Measurements from ENCODE around the gene KLHL15.

The KLHL15 gene

DNA sequence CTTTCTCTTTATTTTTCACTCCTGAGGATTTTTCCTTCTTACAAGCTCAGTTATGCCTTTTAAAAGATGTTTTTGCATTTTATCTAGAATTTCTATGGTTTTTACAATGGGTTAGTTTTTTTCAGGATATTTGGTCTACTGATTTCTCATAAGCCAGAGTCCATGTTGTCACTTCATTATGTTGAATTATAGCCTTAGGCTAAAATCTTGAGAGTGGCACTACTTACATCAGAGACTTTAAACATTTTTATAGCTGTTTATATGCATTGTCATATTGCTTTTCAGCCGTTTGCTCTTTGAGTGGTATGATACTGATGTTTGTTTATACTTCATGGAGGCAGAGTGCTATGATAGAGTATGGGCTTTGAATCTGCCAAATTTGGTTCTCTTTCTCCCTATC lies 82.8 kb downstream of the KLHL15 start:
- no peak for DNase-seq

DNA sequence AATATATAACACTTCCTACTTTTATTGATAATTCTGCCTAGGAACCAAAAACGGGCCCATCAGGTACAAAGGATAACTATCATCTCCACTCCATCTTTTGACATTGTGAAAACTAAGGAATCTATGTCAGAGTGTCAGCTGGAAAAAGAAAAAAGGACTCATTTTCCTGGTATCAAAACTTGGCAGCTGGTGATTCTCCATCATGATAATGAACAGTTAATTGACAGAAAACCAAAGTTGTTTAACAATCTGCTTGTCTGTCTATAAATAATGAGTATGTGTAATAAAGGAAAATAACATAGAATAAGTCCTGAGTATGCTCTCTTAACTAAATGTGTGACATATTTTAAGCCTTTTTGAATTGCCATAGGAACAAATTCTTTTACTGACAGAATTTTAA lies 87.8 kb downstream of the KLHL15 start:
- no peak for DNase-seq

DNA sequence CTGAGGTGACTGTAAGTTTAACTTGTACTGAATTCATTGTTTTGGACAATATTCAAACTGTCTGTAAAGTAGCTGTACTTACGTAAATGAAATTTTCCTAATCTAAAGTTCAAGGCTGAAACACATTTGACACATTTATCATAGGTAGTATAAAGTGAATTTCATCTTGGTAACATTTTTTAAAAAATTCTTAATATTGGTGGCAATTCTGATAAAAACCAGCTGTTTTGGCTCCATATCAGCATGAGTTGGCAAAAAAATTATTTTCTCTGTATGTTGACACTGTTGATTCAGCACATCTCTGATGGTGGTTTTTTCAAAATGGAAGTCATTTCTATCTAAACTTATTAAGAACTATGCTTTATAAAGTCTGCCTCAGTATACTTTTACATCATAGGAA lies 88.3 kb downstream of the KLHL15 start:
- DNase-seq = no peak

DNA sequence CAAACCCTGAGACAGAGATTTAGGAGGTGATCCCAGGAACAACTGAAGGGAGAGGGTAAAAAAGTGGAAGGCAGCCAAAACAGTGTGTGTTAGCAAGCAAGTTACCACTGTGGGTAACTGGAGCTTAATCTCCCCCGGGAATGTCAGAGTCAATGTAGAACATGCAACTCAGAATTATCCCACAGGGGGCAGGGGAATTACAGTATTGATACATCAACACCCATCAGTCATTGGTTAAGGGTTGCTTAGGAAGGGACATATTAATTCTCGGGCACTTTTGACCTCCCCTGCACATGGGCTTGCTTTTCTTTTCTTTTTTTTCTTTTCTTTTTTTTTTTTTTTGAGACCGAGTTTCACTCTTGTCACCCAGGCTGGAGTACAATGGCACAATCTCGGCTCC lies 89.9 kb downstream of the KLHL15 start:
- no peak for DNase-seq

DNA sequence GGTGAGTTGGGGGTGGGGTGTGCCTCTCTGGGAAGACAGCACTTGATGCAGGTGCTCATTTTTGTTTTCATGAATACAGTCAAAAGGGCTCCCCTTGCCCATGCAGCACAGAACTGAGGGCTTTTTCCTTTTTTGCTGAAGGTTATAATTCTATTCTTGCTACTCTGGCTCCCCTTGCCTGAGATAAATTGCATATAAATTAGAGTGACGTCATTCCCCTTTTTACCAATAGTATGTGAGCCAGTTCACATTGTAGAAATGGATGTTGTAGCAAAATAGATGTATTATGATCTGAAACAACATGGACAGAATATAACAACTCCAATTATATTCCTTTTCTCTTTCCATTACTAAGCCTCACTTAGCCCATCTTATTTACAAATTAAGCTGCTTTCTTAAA lies 90.8 kb downstream of the KLHL15 start:
- no peak for DNase-seq

DNA sequence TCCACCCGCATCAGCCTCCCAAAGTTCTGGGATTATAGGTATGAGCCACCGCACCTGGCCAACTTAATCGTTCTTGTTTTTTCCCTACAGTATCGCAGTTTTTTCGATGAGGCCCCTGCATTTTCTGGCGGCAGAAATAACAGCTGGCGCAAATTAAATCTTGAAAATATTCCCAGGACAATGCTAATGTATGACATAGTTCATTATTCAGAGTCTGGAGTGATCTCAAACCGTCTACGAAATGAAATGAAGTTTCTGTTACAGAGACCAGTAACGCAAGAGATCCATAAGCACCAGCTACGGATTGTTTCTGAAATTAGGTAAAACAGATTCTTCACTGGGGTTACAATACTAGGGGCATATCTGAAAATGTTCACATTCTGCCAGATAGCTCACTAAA lies 91.9 kb downstream of the KLHL15 start:
- DNase-seq = no peak

Measured in stimulated activated naive CD4-positive, alpha-beta T cell treated with Interleukin-2 at 50 U/mL for 16 hours (primary cell).